ENCODE results near the gene EIF2B1.
A peak's percentile ranks its signal among the peaks of the same experiment; 100 is the strongest.
"Not testable (repeated sequence)": the region's sequence is repeated elsewhere in the genome, so short reads cannot be mapped to it uniquely, and the experiment has no call there.

Gene EIF2B1

DNA sequence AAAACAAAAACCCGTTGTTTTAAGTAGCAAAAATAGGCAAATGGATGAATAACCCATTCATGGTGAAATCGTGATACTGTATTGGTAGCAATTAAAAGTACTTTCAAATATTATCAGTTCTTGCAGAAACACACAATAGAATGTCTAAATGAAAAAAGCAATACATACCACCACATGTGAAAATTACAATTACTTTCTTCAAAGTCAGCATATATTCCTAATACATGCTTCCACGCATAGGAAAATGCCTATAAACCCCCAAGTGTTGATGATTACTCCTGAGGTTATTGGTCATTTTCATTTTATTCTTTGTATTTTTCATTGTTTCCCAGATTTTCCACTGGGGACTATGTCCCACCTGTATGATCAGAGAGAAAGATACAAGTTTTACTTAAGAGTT lies 16.3 kb downstream of the EIF2B1 start:
- no peak for DNase-seq

DNA sequence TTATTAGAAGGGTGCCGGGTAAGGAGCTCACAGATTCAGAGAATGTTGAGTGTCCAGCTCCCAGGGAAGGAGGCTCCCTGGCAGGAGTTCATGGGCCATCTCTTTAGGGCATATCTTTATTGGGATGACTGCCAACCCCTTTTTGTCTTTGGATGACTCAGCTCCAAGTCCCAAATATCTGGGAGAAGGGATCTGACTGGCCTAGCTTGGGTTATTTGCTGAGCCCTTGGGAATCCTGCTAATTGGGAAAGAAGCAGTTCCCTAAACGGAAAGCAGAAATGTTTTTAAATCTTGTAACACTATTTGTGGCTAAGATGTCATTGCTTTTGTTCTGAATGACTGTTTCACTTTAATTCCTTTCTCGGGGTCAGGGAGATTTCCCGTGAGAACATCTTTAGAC lies 19.0 kb downstream of the EIF2B1 start:
- DNase-seq, result no peak

DNA sequence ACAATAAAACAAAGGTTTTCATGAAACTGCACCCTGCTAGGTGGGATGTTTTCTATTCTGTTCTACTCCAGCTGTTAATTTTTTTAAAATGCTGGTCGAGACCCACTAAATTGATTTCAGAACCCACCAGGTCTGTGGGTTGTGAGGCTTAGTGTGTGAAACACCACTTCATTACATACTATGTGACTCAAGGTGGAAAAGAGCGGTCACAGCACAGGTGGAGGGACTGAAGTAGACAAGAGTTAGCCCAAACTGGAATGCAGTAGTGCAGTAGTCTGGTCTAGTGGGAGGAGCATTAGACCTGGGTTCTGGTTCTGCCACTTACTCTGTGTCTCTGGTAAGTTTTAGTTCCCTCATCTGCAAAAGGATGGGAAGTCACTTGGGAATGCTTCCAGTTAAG lies 19.4 kb downstream of the EIF2B1 start:
- DNase-seq, result no peak

DNA sequence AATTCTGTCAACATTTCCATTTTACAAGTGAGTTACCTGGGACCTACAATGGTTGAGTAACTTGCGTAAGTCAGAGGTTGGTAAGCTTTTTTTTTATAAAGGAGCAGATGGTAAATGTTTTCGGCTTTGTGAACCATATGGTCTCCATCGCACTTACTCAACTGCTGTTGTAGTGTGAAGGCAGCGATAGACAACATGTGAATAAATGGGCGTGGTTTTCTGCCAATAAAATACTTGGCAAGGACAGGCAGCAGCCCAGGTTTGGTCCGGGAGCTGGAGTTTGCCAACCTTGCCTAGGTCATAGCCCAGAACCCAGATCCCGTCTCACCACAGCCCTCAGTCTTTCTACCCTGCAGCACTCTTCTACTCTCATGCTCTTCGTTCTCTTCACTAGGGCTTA lies 25.3 kb downstream of the EIF2B1 start:
- no peak for DNase-seq

DNA sequence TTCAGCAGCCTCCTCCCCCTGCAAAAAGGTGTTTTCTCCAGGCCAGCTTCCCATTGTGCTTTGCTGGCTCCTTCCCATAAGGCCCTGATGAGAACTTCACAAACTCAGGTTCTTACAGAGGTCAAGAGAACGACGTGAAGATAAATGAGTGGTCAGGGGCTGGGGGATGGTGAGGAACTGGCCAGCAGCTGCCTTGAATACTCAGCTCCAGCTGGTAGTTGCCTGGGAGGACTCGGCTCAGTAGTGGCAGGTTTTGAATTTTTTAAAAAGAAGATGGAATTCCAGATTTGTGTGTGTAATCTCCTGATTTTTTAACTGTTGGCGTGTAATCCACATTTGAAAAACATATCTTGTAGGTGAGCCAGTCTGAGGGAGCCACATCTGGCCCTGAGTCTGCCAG lies 25.7 kb downstream of the EIF2B1 start:
- no peak for DNase-seq

DNA sequence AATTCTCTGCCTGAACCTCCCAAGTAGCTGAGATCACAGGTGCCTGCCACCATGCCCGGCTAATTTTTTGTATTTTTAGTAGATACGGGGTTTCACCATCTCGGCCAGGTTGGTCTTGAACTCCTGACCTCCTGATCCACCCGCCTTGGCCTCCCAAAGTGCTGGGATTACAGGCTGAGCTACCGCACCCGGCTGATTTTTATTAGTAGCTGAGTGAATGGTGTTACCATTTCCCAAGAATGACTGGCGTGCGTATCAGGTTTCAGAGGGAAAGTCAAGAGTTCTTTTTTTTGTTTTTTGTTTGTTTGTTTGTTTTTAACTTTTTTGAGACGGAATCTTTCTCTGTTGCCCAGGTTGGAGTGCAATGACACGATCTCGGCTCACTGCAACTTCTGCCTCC lies 30.0 kb downstream of the EIF2B1 start:
- not testable (repeated sequence) for DNase-seq

DNA sequence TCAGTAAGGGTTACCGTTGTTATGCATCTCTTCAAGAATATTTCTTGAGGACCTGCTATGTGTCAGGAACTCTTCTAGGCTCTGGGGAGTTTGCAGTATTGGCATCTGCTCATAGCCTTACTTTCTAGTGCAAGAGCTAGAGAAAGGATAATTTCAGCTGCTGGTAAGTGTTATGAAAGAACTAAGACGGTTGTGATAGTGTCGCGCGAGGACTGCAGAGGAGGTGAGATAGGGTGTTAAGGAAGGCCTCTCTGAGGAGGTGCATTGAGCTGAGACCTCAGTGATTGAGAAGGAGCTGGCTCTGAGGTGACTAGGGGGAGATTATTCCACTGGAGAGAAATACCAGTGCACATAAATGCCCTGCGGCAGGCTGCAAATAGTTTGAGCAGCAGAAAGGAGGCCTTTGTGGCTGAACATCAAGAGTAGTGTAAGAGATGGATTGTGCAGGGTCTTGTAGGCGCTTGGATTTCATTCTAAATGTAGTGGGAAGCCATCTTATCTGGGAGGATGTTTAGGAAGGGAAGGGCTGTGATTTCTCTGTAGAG lies 30.8 kb downstream of the EIF2B1 start:
- DNase-seq, result no peak

DNA sequence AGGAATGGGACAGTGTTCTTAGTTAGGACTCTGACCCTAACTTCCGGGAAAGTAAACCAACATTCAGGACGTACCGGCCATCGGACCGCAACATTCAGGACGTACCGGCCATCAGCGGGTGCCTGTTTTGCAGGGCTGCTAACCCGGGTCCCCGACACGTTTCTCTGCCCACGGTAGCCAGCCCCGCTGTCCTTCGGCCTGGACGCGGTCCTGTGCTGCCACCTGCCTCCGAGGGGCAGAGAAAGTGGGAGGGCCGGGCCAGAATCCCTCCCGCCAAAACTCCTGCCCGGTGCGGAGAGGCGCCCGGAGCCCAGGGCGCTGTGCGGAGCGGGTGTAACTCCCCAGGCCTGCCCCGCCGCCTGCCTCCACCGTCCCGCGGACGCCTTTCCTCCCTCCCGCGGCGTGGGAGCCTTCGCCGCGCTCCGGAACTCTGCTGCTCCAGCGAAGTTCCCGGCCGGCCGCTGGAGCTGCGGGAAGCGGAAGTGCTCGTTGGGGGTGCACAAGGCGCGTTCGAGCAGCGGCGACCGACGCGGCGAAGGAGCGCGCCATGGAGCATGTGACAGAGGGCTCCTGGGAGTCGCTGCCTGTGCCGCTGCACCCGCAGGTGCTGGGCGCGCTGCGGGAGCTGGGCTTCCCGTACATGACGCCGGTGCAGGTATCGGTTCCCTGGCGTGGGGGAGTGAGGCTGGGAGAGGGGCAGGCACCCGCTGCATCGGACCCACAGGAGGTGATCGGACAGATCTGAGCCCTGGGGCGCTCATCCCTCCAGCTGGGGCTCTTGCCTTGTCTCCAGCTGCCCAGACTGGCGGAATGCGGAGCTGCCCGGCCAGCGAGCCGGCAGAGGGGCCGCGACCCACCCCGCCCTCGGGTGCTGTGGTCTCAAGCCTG lies 31.6 kb downstream of the EIF2B1 start, which contains the start of gene DDX55:
Gene DDX55 (plus strand): TSS at position 498 of the 888 bp plus-strand sequence. CDS start 50 bp downstream, at position 548.
- peak; percentile 65 to 79 (median 72) for DNase-seq

DNA sequence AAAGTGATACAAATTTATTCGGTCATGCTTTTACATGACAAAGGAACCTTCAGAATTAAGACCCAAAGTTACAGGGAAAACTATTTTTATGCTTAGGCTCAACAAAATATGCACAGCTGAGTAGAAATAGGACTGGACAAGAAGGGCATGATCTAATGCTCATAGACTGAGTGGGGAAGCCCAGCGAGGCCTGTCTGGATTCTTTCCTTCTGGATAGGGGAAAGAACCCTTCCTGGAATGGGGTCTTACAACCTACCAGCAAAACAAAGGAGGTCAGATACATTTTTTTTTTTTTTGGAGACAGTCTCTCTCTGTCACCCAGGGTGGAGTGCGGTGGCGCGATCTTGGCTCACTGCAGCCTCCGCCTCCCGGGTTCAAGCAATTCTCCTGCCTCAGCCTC lies 33.8 kb downstream of the EIF2B1 start:
- DNase-seq, result no peak

DNA sequence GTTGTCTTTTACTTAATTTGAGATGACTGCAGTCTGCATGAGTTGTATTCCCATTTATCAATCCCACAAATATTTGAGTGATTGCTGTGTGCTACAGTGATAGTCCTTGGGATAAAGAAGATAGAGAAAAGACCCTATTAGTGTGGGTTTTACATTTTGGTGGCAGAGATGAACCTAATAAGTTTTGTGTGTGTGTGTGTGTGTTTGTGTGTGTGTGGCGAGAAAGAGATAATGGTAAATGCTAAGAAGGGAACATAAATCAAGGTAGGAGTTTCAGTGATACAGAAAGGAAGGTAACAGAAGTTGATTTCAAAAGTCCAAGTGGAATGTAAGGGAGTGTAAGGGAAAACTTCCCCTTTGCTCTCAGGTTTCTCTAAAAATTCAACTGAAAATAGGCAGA lies 34.2 kb downstream of the EIF2B1 start:
- no peak for DNase-seq

DNA sequence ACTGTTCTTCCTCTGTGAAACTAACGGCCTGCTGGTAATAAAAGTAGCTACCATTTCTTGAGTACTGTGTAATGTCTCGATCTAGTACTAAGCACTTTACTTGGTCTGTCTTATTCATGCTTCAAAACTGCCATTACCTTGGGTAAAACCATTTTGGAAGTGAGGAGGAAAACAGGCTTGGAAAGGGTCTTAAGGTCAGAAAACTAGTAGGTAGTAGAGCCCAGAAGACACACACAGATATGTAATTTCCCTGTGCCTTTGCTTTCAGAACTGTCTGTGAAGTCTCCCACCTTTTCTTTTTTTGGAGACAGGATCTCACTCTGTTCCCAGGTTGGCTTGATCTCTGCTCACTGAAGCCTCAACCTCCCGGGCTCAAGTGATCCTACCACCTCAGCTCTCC lies 35.0 kb downstream of the EIF2B1 start:
- no peak for DNase-seq

DNA sequence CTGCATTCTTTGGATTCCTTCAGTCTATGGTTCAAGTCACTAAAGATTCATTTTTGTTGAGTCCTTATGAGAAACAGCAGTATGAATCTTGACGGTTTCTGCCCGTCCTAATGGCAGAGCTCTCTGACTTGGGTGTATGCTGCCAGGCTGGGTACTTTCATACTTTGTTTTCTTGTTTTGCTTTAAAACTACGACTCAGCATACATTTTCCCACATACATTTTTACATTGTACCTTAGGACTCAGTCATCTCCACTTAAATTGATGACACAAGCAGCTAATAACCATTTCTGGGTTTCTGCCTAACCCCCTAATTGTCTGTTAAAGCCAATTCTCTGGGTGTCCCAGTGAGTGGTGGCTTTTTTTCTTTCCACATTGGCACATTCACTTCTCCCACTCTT lies 36.4 kb downstream of the EIF2B1 start:
- DNase-seq, result no peak

DNA sequence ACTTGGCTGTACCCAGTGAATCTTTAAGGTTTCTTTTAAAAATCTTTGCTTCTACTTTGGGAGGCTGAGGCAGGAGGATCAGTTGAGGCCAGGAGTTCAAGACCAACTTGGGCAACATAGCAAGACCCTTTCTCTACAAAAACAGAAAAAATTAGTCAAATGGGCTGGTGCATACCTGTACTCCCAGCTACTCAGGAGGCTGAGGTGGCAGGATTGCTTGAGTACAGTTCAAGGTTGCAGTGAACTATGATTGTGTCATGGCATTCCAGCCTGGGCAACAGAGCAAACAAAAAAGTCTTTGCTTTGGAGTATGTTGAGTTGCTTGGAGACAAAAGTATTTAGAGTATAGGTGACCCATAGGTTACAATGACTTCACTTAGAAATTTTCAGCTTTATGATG lies 37.8 kb downstream of the EIF2B1 start:
- DNase-seq, result no peak

DNA sequence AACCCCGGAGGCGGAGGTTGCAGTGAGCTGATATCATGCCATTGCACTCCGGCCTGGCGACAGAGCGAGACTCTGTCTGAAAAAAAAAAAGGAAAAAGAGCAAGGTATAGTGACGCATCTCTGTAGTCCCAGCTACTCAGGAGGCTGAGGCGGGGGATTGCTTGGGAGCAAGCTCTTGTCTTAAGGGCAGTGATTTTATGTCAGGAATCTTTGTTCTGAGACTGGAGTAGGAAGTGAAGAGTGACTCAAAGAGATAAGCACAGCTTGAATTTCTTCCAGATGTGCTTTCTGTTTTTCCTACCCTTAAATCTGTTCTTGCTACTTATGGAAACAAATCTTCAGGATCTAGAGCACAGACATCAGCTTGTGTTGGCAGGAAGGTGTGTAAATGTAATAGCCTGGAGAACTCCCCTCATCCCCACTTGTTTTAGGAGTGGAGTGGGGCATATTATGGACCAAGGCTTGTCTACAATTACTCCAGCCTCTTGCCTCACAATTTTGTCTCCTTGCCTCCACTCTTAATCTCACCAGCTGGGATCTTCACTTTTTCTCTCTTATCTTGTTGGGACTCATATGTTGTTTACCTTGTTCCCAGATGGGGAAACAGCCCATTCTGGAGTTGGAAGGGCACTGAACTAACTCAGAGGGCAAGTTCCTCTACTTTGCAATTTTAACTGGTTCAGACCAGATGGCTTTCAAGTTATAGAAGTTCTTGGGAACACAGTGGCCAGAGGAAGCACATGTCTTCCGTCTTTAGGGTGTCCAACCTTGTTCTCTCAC lies 41.6 kb downstream of the EIF2B1 start:
- no peak for DNase-seq

DNA sequence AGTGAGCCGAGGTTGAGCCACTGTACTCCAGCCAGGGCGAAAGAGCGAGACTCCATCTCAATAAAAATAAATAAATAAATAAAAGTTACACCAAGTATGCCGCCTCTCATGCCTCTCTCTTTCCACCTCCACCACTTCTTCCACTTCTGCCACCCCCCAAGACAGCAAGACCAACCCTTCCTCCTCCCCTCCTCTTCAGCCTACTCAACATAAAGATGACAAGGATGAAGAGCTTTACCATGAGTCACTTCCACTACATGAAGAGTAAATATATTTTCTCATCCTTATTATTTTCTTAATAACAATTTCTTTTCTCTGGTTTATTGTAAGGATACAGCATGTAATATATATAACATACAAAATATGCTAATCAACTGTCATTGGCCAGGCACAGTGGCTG lies 52.7 kb downstream of the EIF2B1 start:
- no peak for DNase-seq

DNA sequence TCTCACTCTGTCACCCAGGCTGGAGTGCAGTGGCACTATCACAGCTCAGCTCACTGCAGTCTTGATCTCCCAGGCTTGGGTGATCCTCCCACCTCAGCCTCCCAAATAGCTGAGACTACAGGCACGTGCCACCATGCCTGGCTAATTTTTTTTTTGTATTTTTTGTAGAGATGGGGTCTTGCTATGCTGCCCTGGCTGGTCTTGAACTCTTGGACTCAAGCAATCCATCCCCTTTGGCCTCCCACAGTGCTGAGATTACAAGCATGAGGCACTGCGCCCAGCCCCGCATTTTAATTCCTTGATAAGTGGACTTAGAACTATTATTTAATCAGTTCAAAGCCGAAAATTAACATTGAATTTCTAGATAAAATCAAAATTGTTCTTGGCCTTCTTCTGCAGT lies 54.7 kb downstream of the EIF2B1 start:
- not testable (repeated sequence) for DNase-seq

DNA sequence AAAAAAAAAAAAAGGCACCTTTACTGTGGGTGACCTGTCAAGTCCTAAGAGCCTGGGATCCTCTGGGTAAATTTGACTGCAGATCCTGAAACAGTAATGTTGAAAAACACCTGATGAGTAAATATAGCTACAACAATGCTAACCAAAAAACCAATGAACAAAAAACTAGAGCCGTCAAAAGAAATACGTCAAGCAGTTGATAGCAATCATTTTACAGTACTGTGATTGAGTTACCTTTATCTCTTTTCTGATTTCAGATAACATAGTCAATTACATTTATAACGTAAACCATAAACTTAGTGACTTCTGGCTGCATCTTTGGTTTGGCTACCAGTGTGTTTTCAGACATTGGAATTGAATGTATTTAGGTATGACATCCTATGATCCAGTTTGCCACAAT lies 55.2 kb downstream of the EIF2B1 start:
- DNase-seq, result no peak

DNA sequence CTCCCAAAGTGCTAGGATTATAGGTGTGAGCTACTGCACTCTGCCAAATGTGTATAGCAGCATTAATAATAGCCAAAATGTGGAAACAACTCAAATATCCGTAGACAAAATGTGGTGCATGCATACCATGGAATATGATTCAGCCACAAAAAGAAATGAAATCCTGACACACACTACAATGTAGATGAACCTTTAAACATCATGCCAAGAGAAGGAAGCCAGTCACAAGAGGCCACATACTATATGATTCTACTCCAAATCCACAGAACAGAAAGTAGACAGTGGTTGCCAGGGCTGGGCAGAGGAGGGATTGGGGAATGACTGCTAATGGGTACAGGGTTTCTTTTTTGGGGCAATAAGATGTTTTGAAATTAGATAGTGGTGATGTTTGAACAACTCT lies 56.9 kb downstream of the EIF2B1 start:
- DNase-seq, result no peak

DNA sequence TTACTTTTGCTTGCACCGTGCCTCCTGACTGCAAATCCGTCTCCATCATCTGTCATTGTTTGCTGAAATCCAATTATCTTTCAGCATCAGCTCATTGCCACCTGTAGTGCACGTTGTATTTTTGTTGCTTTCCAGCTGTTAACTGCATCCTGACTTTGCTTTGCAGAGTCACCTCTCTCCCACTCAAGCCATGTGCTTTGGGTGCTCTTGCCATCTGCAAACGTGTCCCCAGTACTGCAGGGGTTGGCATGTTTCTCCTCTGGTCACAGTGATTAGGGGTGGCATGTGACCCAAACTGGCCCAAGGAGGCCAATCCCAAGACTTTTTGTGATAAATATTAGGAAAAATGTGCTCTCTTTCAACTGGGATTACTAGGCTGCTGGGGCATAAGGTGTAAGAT lies 59.6 kb downstream of the EIF2B1 start:
- DNase-seq, result no peak

DNA sequence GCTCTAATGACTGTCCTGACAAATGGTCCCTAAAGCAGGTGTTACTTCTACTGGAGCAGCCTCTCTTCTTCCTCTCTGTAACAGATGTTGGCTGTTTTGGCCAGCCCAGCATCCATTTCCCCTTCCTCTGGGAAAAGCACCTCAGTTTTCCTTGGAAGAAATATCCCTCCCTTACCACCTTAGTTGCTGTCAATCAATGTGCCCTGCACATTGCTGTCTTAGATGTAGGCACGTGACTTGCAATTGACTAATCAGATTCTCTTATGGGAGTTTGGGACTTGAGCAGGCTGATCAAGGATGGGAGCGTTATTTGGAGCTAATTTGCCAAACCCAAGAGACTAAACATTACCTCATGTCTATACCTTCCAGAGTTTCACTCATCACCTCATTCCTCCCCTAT lies 61.1 kb downstream of the EIF2B1 start:
- DNase-seq, result no peak

DNA sequence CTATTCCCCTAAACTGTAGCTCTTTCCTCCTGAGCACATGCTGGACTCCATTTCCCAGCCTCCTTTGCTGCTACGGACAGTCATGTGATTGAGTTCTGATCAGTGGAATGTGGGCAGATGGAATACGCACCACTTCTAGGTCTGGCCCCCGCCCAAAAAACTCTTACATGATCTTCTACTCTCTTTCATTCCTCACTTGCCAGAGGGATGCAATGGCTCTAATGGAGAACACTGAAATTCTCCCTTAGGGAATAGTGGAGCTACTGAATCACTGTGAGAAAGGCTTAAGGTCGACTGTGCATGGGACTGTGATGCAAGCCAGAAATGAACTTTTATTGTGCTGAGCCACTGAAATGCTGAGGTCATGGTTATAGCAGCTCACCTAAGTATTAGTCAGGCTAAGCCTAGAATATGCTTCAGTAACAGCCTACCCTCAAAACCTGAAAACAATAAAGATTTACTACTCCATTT lies 62.1 kb downstream of the EIF2B1 start:
- DNase-seq, result no peak
